ENCODE measurements around the gene RNASE8. TPM values are rescaled to one million over a fixed set of nuclear protein-coding genes. Genes with fewer than 3 reads are reported as not detected.

The RNASE8 gene
- total RNA-seq, 1 donor from 2014 or later, result not detected

DNA sequence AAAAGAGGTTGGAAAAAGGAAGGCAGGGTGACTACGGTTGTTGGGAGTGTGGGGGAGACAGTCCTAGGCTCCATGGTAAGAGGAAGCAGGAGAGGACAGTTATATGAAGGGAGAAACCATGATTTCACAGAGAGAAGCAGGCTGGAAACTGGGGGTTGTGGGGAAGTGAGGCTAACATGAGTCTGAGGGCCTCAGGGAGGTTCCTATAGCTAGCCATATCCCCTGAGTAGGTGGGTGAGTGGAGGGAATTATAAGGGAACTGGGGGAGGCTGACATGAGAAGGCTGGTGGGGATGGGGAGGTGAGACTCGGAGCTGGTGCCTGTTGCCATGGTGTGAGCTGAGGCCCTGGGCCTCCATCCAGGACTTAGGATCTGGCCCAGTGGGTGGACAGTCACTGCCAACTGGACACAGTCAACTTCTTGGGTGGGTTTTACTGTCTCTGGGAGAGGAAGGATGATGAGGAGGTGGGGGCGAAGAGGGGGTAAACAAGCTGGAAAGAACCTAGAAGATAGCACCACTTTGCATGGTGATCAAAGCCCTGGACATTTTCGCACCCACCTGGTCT, 24.4 kb upstream of the RNASE8 start:
- no peaks in the 10 kb centered on the region for H3K27me3 Mint-ChIP-seq (ENCODE audit: low read depth)
- no peaks in the 10 kb centered on the region for H3K36me3 Mint-ChIP-seq
- H3K4me1 Mint-ChIP-seq, result peaks cover 22% of the 10 kb centered on the region
- H3K27ac Mint-ChIP-seq, result no peak overlapping the region
- H3K9me3 Mint-ChIP-seq, result peaks cover 5% of the 10 kb centered on the region
- no peak overlapping the region for H3K4me3 Mint-ChIP-seq
- TF ChIP-seq, protein P1, sequence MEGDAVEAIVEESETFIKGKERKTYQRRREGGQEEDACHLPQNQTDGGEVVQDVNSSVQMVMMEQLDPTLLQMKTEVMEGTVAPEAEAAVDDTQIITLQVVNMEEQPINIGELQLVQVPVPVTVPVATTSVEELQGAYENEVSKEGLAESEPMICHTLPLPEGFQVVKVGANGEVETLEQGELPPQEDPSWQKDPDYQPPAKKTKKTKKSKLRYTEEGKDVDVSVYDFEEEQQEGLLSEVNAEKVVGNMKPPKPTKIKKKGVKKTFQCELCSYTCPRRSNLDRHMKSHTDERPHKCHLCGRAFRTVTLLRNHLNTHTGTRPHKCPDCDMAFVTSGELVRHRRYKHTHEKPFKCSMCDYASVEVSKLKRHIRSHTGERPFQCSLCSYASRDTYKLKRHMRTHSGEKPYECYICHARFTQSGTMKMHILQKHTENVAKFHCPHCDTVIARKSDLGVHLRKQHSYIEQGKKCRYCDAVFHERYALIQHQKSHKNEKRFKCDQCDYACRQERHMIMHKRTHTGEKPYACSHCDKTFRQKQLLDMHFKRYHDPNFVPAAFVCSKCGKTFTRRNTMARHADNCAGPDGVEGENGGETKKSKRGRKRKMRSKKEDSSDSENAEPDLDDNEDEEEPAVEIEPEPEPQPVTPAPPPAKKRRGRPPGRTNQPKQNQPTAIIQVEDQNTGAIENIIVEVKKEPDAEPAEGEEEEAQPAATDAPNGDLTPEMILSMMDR (IDR thresholded peaks at IDR 0.05; ENCODE audit: unreplicated experiment), result no peak
- no peak for DNase-seq (ENCODE audit: low spot score in 2 of 2, unreplicated experiment in 2 of 2)

DNA sequence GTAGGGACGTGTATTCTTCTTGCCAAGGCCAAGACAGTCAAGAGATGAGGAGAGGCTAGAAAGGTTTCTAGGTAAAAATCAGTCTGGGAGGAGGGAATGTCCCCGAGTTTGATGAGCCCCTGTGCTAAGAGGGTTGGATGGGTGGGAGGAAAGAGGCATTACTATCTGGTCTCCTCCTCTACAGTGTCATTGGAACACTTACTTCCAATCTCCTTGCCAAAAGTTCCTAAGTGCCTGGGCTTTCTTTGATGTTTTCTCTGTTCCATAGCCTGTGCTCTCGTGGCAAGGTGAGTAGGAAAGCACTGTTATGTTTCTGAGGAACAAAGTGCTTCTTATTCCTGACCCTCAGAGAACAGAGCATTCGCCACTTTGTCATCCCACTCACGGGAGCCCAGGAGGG, 22.9 kb upstream of the RNASE8 start, which contains the start of gene RNASE13:
RNASE13 (minus strand) TSS at position 101 of the 400 bp plus-strand sequence. CDS start 519 bp downstream, outside the sequence.
- DNase-seq (ENCODE audit: low spot score in 2 of 2, unreplicated experiment in 2 of 2), result no peak
- H3K27me3 Mint-ChIP-seq (ENCODE audit: low read depth), result no peaks in the 10 kb centered on the region
- no peaks in the 10 kb centered on the region for H3K36me3 Mint-ChIP-seq
- TF ChIP-seq, protein P1 (IDR thresholded peaks at IDR 0.05; ENCODE audit: unreplicated experiment), result no peak
- H3K9me3 Mint-ChIP-seq, result peaks cover 5% of the 10 kb centered on the region
- H3K27ac Mint-ChIP-seq, result no peak within 1 kb of the TSS
- no peak within 1 kb of the TSS for H3K4me3 Mint-ChIP-seq
- H3K4me1 Mint-ChIP-seq, result peaks cover 33% of the 10 kb centered on the region

DNA sequence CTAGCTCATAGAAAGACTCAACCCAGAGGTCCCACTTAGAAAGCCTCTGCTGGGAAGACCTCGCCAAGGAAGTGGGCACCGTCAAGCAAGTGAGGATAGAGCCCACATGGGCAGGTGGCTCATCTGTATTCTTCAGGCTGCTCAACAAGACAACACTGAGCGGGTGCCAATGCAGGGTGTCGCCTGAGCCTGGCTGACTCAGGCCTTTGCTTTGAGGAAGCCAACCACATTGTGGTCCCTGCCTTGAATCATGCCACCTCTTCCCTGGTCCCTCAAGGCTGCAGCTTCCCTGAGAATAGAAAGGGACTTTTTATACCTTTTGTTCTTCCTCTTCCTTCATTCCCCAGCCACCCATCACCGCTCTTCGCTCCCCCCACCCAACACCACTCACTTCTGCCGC, 20.9 kb upstream of the RNASE8 start:
- no peak for DNase-seq (ENCODE audit: low spot score in 2 of 2, unreplicated experiment in 2 of 2)
- no peaks in the 10 kb centered on the region for H3K36me3 Mint-ChIP-seq
- H3K4me3 Mint-ChIP-seq, result no peak overlapping the region
- TF ChIP-seq, protein P1 (IDR thresholded peaks at IDR 0.05; ENCODE audit: unreplicated experiment), result no peak
- H3K4me1 Mint-ChIP-seq, result peaks cover 42% of the 10 kb centered on the region
- no peaks in the 10 kb centered on the region for H3K27me3 Mint-ChIP-seq (ENCODE audit: low read depth)
- no peak overlapping the region for H3K27ac Mint-ChIP-seq
- H3K9me3 Mint-ChIP-seq, result peaks cover 5% of the 10 kb centered on the region

DNA sequence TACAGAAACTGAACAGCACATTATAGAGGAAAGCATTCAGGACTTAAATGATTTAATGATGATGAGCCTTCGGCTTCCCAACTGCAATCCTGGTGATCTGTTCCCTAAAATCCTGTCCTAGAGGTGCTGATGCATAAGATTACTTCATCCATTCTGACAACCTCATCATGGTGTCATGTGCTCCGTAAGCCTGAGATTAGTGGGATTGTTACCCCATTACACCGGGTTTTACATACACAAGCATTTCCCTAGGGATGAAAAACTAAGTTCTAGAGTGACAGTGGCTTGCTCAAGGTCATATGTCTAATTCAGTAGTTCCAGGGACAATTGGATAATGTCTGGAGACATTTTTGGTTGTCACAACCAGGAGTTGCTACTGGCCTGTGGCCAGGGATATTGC, 20.5 kb upstream of the RNASE8 start:
- TF ChIP-seq, protein P1 (IDR thresholded peaks at IDR 0.05; ENCODE audit: unreplicated experiment), result no peak
- Mint-ChIP-seq H3K27ac (no peak overlapping the region), H3K36me3 (no peaks in the 10 kb centered on the region), H3K4me3 (no peak overlapping the region), H3K4me1 (peaks cover 44% of the 10 kb centered on the region), H3K27me3 (ENCODE audit: low read depth) (no peaks in the 10 kb centered on the region), H3K9me3 (peaks cover 5% of the 10 kb centered on the region)
- no peak for DNase-seq (ENCODE audit: low spot score in 2 of 2, unreplicated experiment in 2 of 2)

DNA sequence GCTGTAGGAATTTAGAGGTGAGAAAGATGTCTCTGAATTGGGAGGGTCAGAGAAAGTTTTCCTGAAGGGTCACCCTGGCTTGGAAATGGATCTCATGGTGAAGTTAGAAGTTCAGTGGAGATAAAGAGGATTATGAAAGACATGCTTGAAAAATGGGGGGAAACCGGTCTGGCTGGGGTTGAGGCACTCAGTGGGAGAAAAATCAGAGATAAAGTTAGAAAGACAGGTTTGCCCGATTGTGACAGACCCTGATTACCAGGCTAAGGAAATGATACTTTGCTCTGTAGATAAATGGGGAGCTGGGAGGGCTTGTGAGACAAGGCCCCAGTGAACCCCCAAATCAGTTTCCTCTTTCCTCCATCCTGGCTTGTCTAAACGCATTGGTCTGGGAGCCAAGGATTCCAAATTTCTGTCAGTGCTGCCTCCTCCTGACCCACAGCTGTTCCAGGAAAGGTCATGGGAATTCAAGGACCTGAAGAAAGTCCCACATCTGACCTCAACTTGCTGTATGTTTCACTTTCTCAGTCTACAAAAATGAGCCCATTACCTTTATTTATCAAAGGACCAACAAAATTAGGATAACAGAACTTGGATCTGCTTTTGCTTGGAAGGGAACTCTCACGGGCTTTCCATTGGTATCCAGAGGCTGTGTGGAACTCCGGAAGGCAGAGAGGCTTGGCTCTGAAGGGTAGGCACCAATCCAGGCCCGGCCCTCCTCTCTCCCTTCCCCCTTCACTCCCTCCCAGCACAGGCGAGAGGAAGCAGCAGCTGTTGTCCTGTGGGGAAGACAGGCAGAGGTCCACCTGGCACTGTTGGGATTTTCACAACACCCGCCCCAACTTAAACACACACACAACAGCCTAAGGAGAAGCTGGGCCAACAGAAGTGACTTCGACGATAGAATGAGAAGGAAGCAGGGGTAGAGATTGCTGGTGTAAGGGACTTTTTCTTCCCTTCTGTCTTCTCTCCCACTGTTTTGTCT, 18.9 kb upstream of the RNASE8 start:
- Mint-ChIP-seq H3K4me1 (peaks cover 58% of the 10 kb centered on the region), H3K27ac (peak overlapping the region; percentile 80), H3K36me3 (no peaks in the 10 kb centered on the region), H3K4me3 (peak overlapping the region; percentile 15), H3K9me3 (no peaks in the 10 kb centered on the region), H3K27me3 (ENCODE audit: low read depth) (no peaks in the 10 kb centered on the region)
- TF ChIP-seq, protein P1 (IDR thresholded peaks at IDR 0.05; ENCODE audit: unreplicated experiment), result no peak
- DNase-seq (ENCODE audit: low spot score in 2 of 2, unreplicated experiment in 2 of 2), result peak in 1 of 2 experiments; percentile 50

All from mesothelial cell of epicardium (in vitro differentiated cells).